C4-2B (cell line): ENCODE data around the gene FOXO3.
A peak's percentile ranks its signal among the peaks of the same experiment; 100 is the strongest.

ENCODE experiments used
- H3K27ac ChIP-seq: fragments of 450-650 bp; 2 replicates; pipeline ENCODE4 v1.5.1; 2017
- CTCF ChIP-seq: fragments of 450-650 bp; conservative IDR thresholded peaks from 2 replicates; pipeline ENCODE4 v1.5.1; 2017; ENCODE audit warnings: mild to moderate bottlenecking
- ZFX ChIP-seq: fragments of 450-650 bp; IDR thresholded peaks from 2 replicates; pipeline ENCODE4 v1.6.1; 2017

The FOXO3 gene

GRCh38 chr6:108687921-108688320, 127.2 kb downstream of the FOXO3 start:
- TF ChIP-seq CTCF (no peak), ZFX (no peak)
- no peak overlapping the region for H3K27ac ChIP-seq

GRCh38 chr6:108689272-108690161, 128.8 kb downstream of the FOXO3 start:
- peak overlapping the region; percentile 56 for H3K27ac ChIP-seq
- no peak for TF ChIP-seq ZFX
- TF ChIP-seq CTCF: no peak

GRCh38 chr6:108690326-108691049, 129.8 kb downstream of the FOXO3 start:
- H3K27ac ChIP-seq: no peak overlapping the region
- TF ChIP-seq ZFX (no peak), CTCF (no peak)

GRCh38 chr6:108693430-108694154, 132.9 kb downstream of the FOXO3 start:
- H3K27ac ChIP-seq: no peak overlapping the region

GRCh38 chr6:108694816-108695215, 134.1 kb downstream of the FOXO3 start:
- H3K27ac ChIP-seq: no peak overlapping the region
- TF ChIP-seq CTCF: no peak
- no peak for TF ChIP-seq ZFX

More at GRCh38 chr6:108693430-108694154, 132.9 kb downstream of the FOXO3 start:
- TF ChIP-seq ZFX (no peak), CTCF (no peak)

- TF ChIP-seq CTCF (no peak), ZFX (no peak)
- no peak overlapping the region for H3K27ac ChIP-seq
Observed at GRCh38 chr6:108697561-108698161, 136.9 kb downstream of the FOXO3 start.
